Measurements from ENCODE around the gene ENTPD2. TPM values are rescaled to one million over a fixed set of nuclear protein-coding genes. Genes with fewer than 3 reads are reported as not detected.

Gene ENTPD2
- total RNA-seq, 4 donors from 2014 or later: 10.1 to 14.7 (median 12.1) TPM

GRCh38 chr9:137018761-137019559 lies 34.9 kb downstream of the ENTPD2 start:
- no peak for DNase-seq (ENCODE audit: low spot score in 2 of 2)
- TF ChIP-seq POLR2A (IDR thresholded peaks at IDR 0.05) (no peak), CTCF (IDR thresholded peaks at IDR 0.05) (no peak)
- intact Hi-C loops (cut with DNase I; ENCODE audit: low total_unique reads): no loop called here
- 85 to 88% methylated on average over 32 to 33 of the region's 36 CpGs for WGBS, 2 donors
- H3K4me3 ChIP-seq (ENCODE audit: low read depth, poor library complexity, severe bottlenecking): no peak overlapping the region

- TF ChIP-seq POLR2A (IDR thresholded peaks at IDR 0.05): no peak
- TF ChIP-seq CTCF (IDR thresholded peaks at IDR 0.05): no peak
- intact Hi-C loops (cut with DNase I; ENCODE audit: low total_unique reads): no loop called here
- WGBS, 2 donors: 93 to 95% methylated on average over 24 to 38 of the region's 45 CpGs
- no peak overlapping the region for H3K4me3 ChIP-seq (ENCODE audit: low read depth, poor library complexity, severe bottlenecking)
- no peak for DNase-seq (ENCODE audit: low spot score in 2 of 2)
These were observed 35.9 kb downstream of the ENTPD2 start for GRCh38 chr9:137017791-137018497.

- no peak for TF ChIP-seq POLR2A (IDR thresholded peaks at IDR 0.05)
- no peak for TF ChIP-seq CTCF (IDR thresholded peaks at IDR 0.05)
- intact Hi-C loops (cut with DNase I; ENCODE audit: low total_unique reads): no loop called here
- WGBS, 2 donors: 94 to 97% methylated on average over 26 to 27 of the region's 28 CpGs
- no peak overlapping the region for H3K4me3 ChIP-seq (ENCODE audit: low read depth, poor library complexity, severe bottlenecking)
- DNase-seq (ENCODE audit: low spot score in 2 of 2): no peak
These were observed 36.8 kb downstream of the ENTPD2 start for GRCh38 chr9:137017071-137017470.

GRCh38 chr9:137016436-137016835 lies 37.4 kb downstream of the ENTPD2 start:
- intact Hi-C loops (cut with DNase I; ENCODE audit: low total_unique reads): no loop called here
- H3K4me3 ChIP-seq (ENCODE audit: low read depth, poor library complexity, severe bottlenecking): no peak overlapping the region
- no peak for TF ChIP-seq POLR2A (IDR thresholded peaks at IDR 0.05)
- TF ChIP-seq CTCF (IDR thresholded peaks at IDR 0.05): no peak
- no peak for DNase-seq (ENCODE audit: low spot score in 2 of 2)
- 91 to 94% methylated on average over 6 to 10 of the region's 16 CpGs for WGBS, 2 donors

GRCh38 chr9:137015976-137016375 lies 37.9 kb downstream of the ENTPD2 start:
- 97 to 98% methylated on average over 20 to 21 of the region's 21 CpGs for WGBS, 2 donors
- intact Hi-C loops (cut with DNase I; ENCODE audit: low total_unique reads): no loop called here
- no peak overlapping the region for H3K4me3 ChIP-seq (ENCODE audit: low read depth, poor library complexity, severe bottlenecking)
- no peak for DNase-seq (ENCODE audit: low spot score in 2 of 2)
- TF ChIP-seq POLR2A (IDR thresholded peaks at IDR 0.05) (no peak), CTCF (IDR thresholded peaks at IDR 0.05) (no peak)
